MCF 10A (cell line): ENCODE data around the gene SNX13. TPM values are rescaled to one million over a fixed set of nuclear protein-coding genes. Genes with fewer than 3 reads are reported as not detected.

ENCODE experiments used
- BruUV-seq: library from RNA; stranded (reverse); fragments of 400-500 nt; replicated peaks from 2 replicates; lab custom pipeline; 2021; lab: Mats Ljungman, UMichigan
- CTCF ChIA-PET: fragments of 300-600 bp; sonication (Branson Sonifier 250); formaldehyde crosslinking; extraction: SDS; loops from one replicate; lab custom pipeline; 2021; ENCODE audit warnings: antibody characterized with exemption, inconsistent platforms; lab: Yijun Ruan, JAX
- POLR2A ChIA-PET: fragments of 300-600, 350-650 bp; sonication (Branson Sonifier 250); formaldehyde crosslinking; extraction: SDS; loops from one replicate; lab custom pipeline; 2020; ENCODE audit warnings: antibody characterized with exemption, inconsistent platforms; lab: Yijun Ruan, JAX
- DNase-seq: peaks from one replicate; pipeline ENCODE4 v3.0.0-alpha.2; 2018; ENCODE audit not compliant: unreplicated experiment
- H3K27ac Mint-ChIP-seq: one replicate; pipeline ENCODE4 v1.8.0; 2022; ENCODE audit warnings: mild to moderate bottlenecking, low read depth, mixed read lengths; ENCODE audit not compliant: unreplicated experiment
- H3K27me3 Mint-ChIP-seq: one replicate; pipeline ENCODE4 v1.8.0; 2022; ENCODE audit warnings: mixed read lengths; ENCODE audit not compliant: insufficient read depth, unreplicated experiment
- H3K36me3 Mint-ChIP-seq: one replicate; pipeline ENCODE4 v1.8.0; 2022; ENCODE audit warnings: mild to moderate bottlenecking, moderate library complexity, mixed read lengths; ENCODE audit not compliant: insufficient read depth, unreplicated experiment
- H3K4me1 Mint-ChIP-seq: one replicate; pipeline ENCODE4 v1.8.0; 2022; ENCODE audit warnings: mixed read lengths; ENCODE audit not compliant: insufficient read depth, unreplicated experiment
- H3K4me3 Mint-ChIP-seq: one replicate; pipeline ENCODE4 v1.8.0; 2022; ENCODE audit warnings: mild to moderate bottlenecking, moderate library complexity, mixed read lengths; ENCODE audit not compliant: unreplicated experiment
- H3K9me3 Mint-ChIP-seq: one replicate; pipeline ENCODE4 v1.8.0; 2022; ENCODE audit warnings: mixed read lengths; ENCODE audit not compliant: unreplicated experiment
- CTCF ChIP-seq: fragments of 200-600 bp; IDR thresholded peaks from one replicate; pipeline ENCODE4 v1.8.0; 2022; ENCODE audit warnings: antibody characterized with exemption, mild to moderate bottlenecking; ENCODE audit not compliant: unreplicated experiment
- intact Hi-C: fragments of 100-400 bp; cut with micrococcal nuclease; formaldehyde crosslinking; loops from 2 replicates; pipeline ENCODE4 v1.14.1; 2022
- total RNA-seq: library from RNA; stranded (reverse); gene quantifications from 2 replicates; pipeline ENCODE4 v1.2.3, GENCODE V29; 2022

Gene SNX13
- total RNA-seq, 1 experiment from 2014 or later: 38.5 TPM

- Mint-ChIP-seq H3K9me3 (no peaks in the 10 kb centered on the region), H3K4me3 (no peak overlapping the region), H3K27me3 (no peaks in the 10 kb centered on the region), H3K36me3 (no peaks in the 10 kb centered on the region), H3K4me1 (peaks cover 17% of the 10 kb centered on the region), H3K27ac (peak overlapping the region; percentile 79)
- no TSS peak for BruUV-seq
- intact Hi-C loops: loop anchor here (10.0 kb wide), 2 partner anchors 244 to 644 kb away; no protein-coding TSS in a partner anchor
- CTCF ChIA-PET: interaction anchor here (1.0 kb wide), 1 partner anchor 176 kb away, joined by 3 read pairs; no protein-coding TSS in a partner anchor
- POLR2A ChIA-PET: interaction anchor here (0.6 to 3.2 kb wide), 8 partner anchors 9 to 646 kb away, joined by 3 to 21 read pairs (median 4); partner anchors contain the start of gene SNX13
- peak; percentile 70 for DNase-seq
- TF ChIP-seq CTCF: no peak
These were observed 8.4 kb upstream of the SNX13 start for GRCh38 chr7:17948526-17949238.

- H3K27ac Mint-ChIP-seq: peak overlapping the region; percentile 79
- BruUV-seq: no TSS peak
- peak overlapping the region; percentile 14 for H3K4me3 Mint-ChIP-seq
- TF ChIP-seq CTCF: no peak
- POLR2A ChIA-PET: interaction anchor here (0.6 to 3.2 kb wide), 6 partner anchors 10 to 645 kb away, joined by 3 to 21 read pairs (median 3); no protein-coding TSS in a partner anchor
- intact Hi-C loops: loop anchor here (10.0 kb wide), 2 partner anchors 243 to 643 kb away; no protein-coding TSS in a partner anchor
- no peak for DNase-seq
- no peaks in the 10 kb centered on the region for H3K9me3 Mint-ChIP-seq
- H3K36me3 Mint-ChIP-seq: no peaks in the 10 kb centered on the region
- H3K4me1 Mint-ChIP-seq: peaks cover 17% of the 10 kb centered on the region
- CTCF ChIA-PET: interaction anchor here (0.6 kb wide), 1 partner anchor 139 kb away, joined by 3 read pairs; no protein-coding TSS in a partner anchor
- H3K27me3 Mint-ChIP-seq: no peaks in the 10 kb centered on the region
These were observed 7.3 kb upstream of the SNX13 start for GRCh38 chr7:17947620-17948019.

GRCh38 chr7:17946591-17946990, 6.3 kb upstream of the SNX13 start:
- ChIA-PET CTCF (interaction anchor here (0.6 to 0.7 kb wide), 3 partner anchors 214 to 407 kb away, joined by 3 to 5 read pairs (median 4); no protein-coding TSS in a partner anchor), POLR2A (interaction anchor here (0.6 to 3.2 kb wide), 2 partner anchors 9 to 341 kb away, joined by 3 to 21 read pairs; no protein-coding TSS in a partner anchor)
- BruUV-seq: no TSS peak
- TF ChIP-seq CTCF: no peak
- Mint-ChIP-seq H3K4me1 (peaks cover 27% of the 10 kb centered on the region), H3K36me3 (no peaks in the 10 kb centered on the region), H3K9me3 (no peaks in the 10 kb centered on the region), H3K4me3 (no peak overlapping the region), H3K27ac (peak overlapping the region; percentile 35), H3K27me3 (no peaks in the 10 kb centered on the region)
- intact Hi-C loops: loop anchor here (10.0 kb wide), 2 partner anchors 242 to 642 kb away; no protein-coding TSS in a partner anchor
- no peak for DNase-seq

- no peaks in the 10 kb centered on the region for H3K36me3 Mint-ChIP-seq
- BruUV-seq: no TSS peak
- no peak for TF ChIP-seq CTCF
- H3K4me1 Mint-ChIP-seq: peaks cover 32% of the 10 kb centered on the region
- ChIA-PET POLR2A (interaction anchor here (0.7 to 2.2 kb wide), 3 partner anchors 12 to 222 kb away, joined by 3 to 5 read pairs (median 3); no protein-coding TSS in a partner anchor), CTCF (interaction anchor here (0.9 to 2.0 kb wide), 2 partner anchors 39 to 175 kb away, joined by 3 to 7 read pairs; no protein-coding TSS in a partner anchor)
- intact Hi-C loops: loop anchor here (10.0 kb wide), 2 partner anchors 240 to 640 kb away; no protein-coding TSS in a partner anchor
- no peak overlapping the region for H3K27ac Mint-ChIP-seq
- H3K4me3 Mint-ChIP-seq: no peak overlapping the region
- H3K9me3 Mint-ChIP-seq: no peaks in the 10 kb centered on the region
- H3K27me3 Mint-ChIP-seq: no peaks in the 10 kb centered on the region
- DNase-seq: no peak
These were observed 4.4 kb upstream of the SNX13 start for GRCh38 chr7:17944720-17945119.
